NCI-H1417 (cell line): ENCODE measurements around the gene THSD7A.
"Not testable (repeated sequence)": the region's sequence is repeated elsewhere in the genome, so short reads cannot be mapped to it uniquely, and the experiment has no call there.

ENCODE experiments used
- DNase-seq, 3 experiments: peaks; one replicate each; lab custom pipeline; 2025; lab: John Stamatoyannopoulos, UW

Gene THSD7A

GRCh38 chr7:11457419-11457818 is 374.6 kb downstream of the THSD7A start:
- no peak for DNase-seq

GRCh38 chr7:11456574-11456973 is 375.4 kb downstream of the THSD7A start:
- DNase-seq: no peak

GRCh38 chr7:11452476-11452875 is 379.5 kb downstream of the THSD7A start:
- DNase-seq: no peak

- DNase-seq: no peak
Observed at GRCh38 chr7:11450281-11450680, 381.7 kb downstream of the THSD7A start.

GRCh38 chr7:11449316-11449715 is 382.7 kb downstream of the THSD7A start:
- DNase-seq: no peak

GRCh38 chr7:11448323-11448722 is 383.7 kb downstream of the THSD7A start:
- no peak for DNase-seq

- DNase-seq: no peak
Observed at GRCh38 chr7:11447106-11447505, 384.9 kb downstream of the THSD7A start.

GRCh38 chr7:11443934-11444333 is 388.1 kb downstream of the THSD7A start:
- DNase-seq: not testable (repeated sequence)

- no peak for DNase-seq
Observed at GRCh38 chr7:11437994-11438393, 394.0 kb downstream of the THSD7A start.

- DNase-seq: no peak
Observed at GRCh38 chr7:11436773-11437524, 395.0 kb downstream of the THSD7A start.

- DNase-seq: no peak
Observed at GRCh38 chr7:11436316-11436715, 395.7 kb downstream of the THSD7A start.

- DNase-seq: no peak
Observed at GRCh38 chr7:11434366-11434765, 397.6 kb downstream of the THSD7A start.

- no peak for DNase-seq
Observed at GRCh38 chr7:11430841-11431240, 401.2 kb downstream of the THSD7A start.

- no peak for DNase-seq
Observed at GRCh38 chr7:11430112-11430511, 401.9 kb downstream of the THSD7A start.

GRCh38 chr7:11428877-11429581 is 403.0 kb downstream of the THSD7A start:
- peak in 1 of 3 experiments; percentile 26 for DNase-seq

- DNase-seq: peak; percentile 11 to 83 (median 62)
Observed at GRCh38 chr7:11427686-11428273, 404.2 kb downstream of the THSD7A start.

GRCh38 chr7:11424006-11424405 is 408.0 kb downstream of the THSD7A start:
- DNase-seq: no peak

- DNase-seq: no peak
Observed at GRCh38 chr7:11420049-11420448, 411.9 kb downstream of the THSD7A start.

- no peak for DNase-seq
Observed at GRCh38 chr7:11416641-11417458, 415.1 kb downstream of the THSD7A start.

- no peak for DNase-seq
Observed at GRCh38 chr7:11415101-11415500, 416.9 kb downstream of the THSD7A start.

- DNase-seq: no peak
Observed at GRCh38 chr7:11413901-11414300, 418.1 kb downstream of the THSD7A start.

- no peak for DNase-seq
Observed at GRCh38 chr7:11412036-11412435, 420.0 kb downstream of the THSD7A start.
